ENCODE data around the gene PRAMEF8.
"Not testable (repeated sequence)": the region's sequence is repeated elsewhere in the genome, so short reads cannot be mapped to it uniquely, and the experiment has no call there.

The PRAMEF8 gene

GRCh38 chr1:13285037-13285436 lies at the start of gene PRAMEF8:
Gene PRAMEF8 (minus strand): TSS chr1:13285137. CDS start chr1:13284091, 1,046 bp downstream.
- in situ Hi-C loops (cut with HindIII; ENCODE audit: low sequenced_read_pairs); H3K4me3 ChIP-seq (ENCODE audit: low read depth, low read length); DNase-seq (ENCODE audit: low read depth): not testable (repeated sequence)

- H3K4me3 ChIP-seq (ENCODE audit: low read depth, low read length); in situ Hi-C loops (cut with HindIII; ENCODE audit: low sequenced_read_pairs): not testable (repeated sequence)
These were observed 30.3 kb upstream of the PRAMEF8 start, which contains the start of gene PRAMEF15 for GRCh38 chr1:13315281-13315680. Gene PRAMEF15 (plus strand): TSS chr1:13315581. CDS start chr1:13318408, 2,827 bp downstream.

GRCh38 chr1:13303239-13303638 lies 18.3 kb upstream of the PRAMEF8 start, which contains the start of gene PRAMEF33:
Gene PRAMEF33 (plus strand): TSS chr1:13303539. CDS start chr1:13305955, 2,416 bp downstream.
- DNase-seq (ENCODE audit: low read depth); H3K4me3 ChIP-seq (ENCODE audit: low read depth, low read length); in situ Hi-C loops (cut with HindIII; ENCODE audit: low sequenced_read_pairs): not testable (repeated sequence)

More at GRCh38 chr1:13315281-13315680, 30.3 kb upstream of the PRAMEF8 start, which contains the start of gene PRAMEF15:
- not testable (repeated sequence) for DNase-seq (ENCODE audit: low read depth)

- DNase-seq (ENCODE audit: low read depth); H3K4me3 ChIP-seq (ENCODE audit: low read depth, low read length); in situ Hi-C loops (cut with HindIII; ENCODE audit: low sequenced_read_pairs): not testable (repeated sequence)
These were observed 17.3 kb upstream of the PRAMEF8 start for GRCh38 chr1:13302197-13302596.

GRCh38 chr1:13298699-13299098 lies 13.8 kb upstream of the PRAMEF8 start:
- DNase-seq (ENCODE audit: low read depth); in situ Hi-C loops (cut with HindIII; ENCODE audit: low sequenced_read_pairs); H3K4me3 ChIP-seq (ENCODE audit: low read depth, low read length): not testable (repeated sequence)

- in situ Hi-C loops (cut with HindIII; ENCODE audit: low sequenced_read_pairs); H3K4me3 ChIP-seq (ENCODE audit: low read depth, low read length); DNase-seq (ENCODE audit: low read depth): not testable (repeated sequence)
These were observed 12.4 kb upstream of the PRAMEF8 start for GRCh38 chr1:13297216-13297931.

- DNase-seq (ENCODE audit: low read depth); in situ Hi-C loops (cut with HindIII; ENCODE audit: low sequenced_read_pairs): not testable (repeated sequence)
These were observed 4.1 kb upstream of the PRAMEF8 start for GRCh38 chr1:13289030-13289429.

GRCh38 chr1:13279617-13280016 lies 5.3 kb downstream of the PRAMEF8 start:
- H3K4me3 ChIP-seq (ENCODE audit: low read depth, low read length); DNase-seq (ENCODE audit: low read depth); in situ Hi-C loops (cut with HindIII; ENCODE audit: low sequenced_read_pairs): not testable (repeated sequence)

More at GRCh38 chr1:13289030-13289429, 4.1 kb upstream of the PRAMEF8 start:
- H3K4me3 ChIP-seq (ENCODE audit: low read depth, low read length), result not testable (repeated sequence)

GRCh38 chr1:13277016-13277415 lies 7.9 kb downstream of the PRAMEF8 start:
- in situ Hi-C loops (cut with HindIII; ENCODE audit: low sequenced_read_pairs); DNase-seq (ENCODE audit: low read depth); H3K4me3 ChIP-seq (ENCODE audit: low read depth, low read length): not testable (repeated sequence)

GRCh38 chr1:13265124-13265523 lies 19.8 kb downstream of the PRAMEF8 start:
- in situ Hi-C loops (cut with HindIII; ENCODE audit: low sequenced_read_pairs); DNase-seq (ENCODE audit: low read depth); H3K4me3 ChIP-seq (ENCODE audit: low read depth, low read length): not testable (repeated sequence)

- DNase-seq (ENCODE audit: low read depth); H3K4me3 ChIP-seq (ENCODE audit: low read depth, low read length); in situ Hi-C loops (cut with HindIII; ENCODE audit: low sequenced_read_pairs): not testable (repeated sequence)
These were observed 31.0 kb downstream of the PRAMEF8 start, which contains the start of gene PRAMEF5 for GRCh38 chr1:13253898-13254297. Gene PRAMEF5 (plus strand): TSS chr1:13254198. CDS start chr1:13259269, 5,071 bp downstream.

GRCh38 chr1:13247122-13247521 lies 37.8 kb downstream of the PRAMEF8 start:
- DNase-seq (ENCODE audit: low read depth); H3K4me3 ChIP-seq (ENCODE audit: low read depth, low read length); in situ Hi-C loops (cut with HindIII; ENCODE audit: low sequenced_read_pairs): not testable (repeated sequence)

GRCh38 chr1:13246554-13246871 lies 38.4 kb downstream of the PRAMEF8 start:
- in situ Hi-C loops (cut with HindIII; ENCODE audit: low sequenced_read_pairs); DNase-seq (ENCODE audit: low read depth); H3K4me3 ChIP-seq (ENCODE audit: low read depth, low read length): not testable (repeated sequence)

GRCh38 chr1:13245841-13246553 lies 38.9 kb downstream of the PRAMEF8 start:
- H3K4me3 ChIP-seq (ENCODE audit: low read depth, low read length); in situ Hi-C loops (cut with HindIII; ENCODE audit: low sequenced_read_pairs); DNase-seq (ENCODE audit: low read depth): not testable (repeated sequence)

- in situ Hi-C loops (cut with HindIII; ENCODE audit: low sequenced_read_pairs); DNase-seq (ENCODE audit: low read depth); H3K4me3 ChIP-seq (ENCODE audit: low read depth, low read length): not testable (repeated sequence)
These were observed 41.2 kb downstream of the PRAMEF8 start for GRCh38 chr1:13243536-13244263.

- H3K4me3 ChIP-seq (ENCODE audit: low read depth, low read length); in situ Hi-C loops (cut with HindIII; ENCODE audit: low sequenced_read_pairs); DNase-seq (ENCODE audit: low read depth): not testable (repeated sequence)
These were observed 45.3 kb downstream of the PRAMEF8 start for GRCh38 chr1:13239633-13240032.

- in situ Hi-C loops (cut with HindIII; ENCODE audit: low sequenced_read_pairs); DNase-seq (ENCODE audit: low read depth); H3K4me3 ChIP-seq (ENCODE audit: low read depth, low read length): not testable (repeated sequence)
These were observed 47.4 kb downstream of the PRAMEF8 start for GRCh38 chr1:13237572-13237971.

Data from astrocyte of the cerebellum (primary cell).